GM12875 (cell line): ENCODE measurements around the gene SLC23A1.
A peak's percentile ranks its signal among the peaks of the same experiment; 100 is the strongest.

Source experiments
- H3K4me3 ChIP-seq: one replicate; pipeline ENCODE4 v1.5.1; 2011; ENCODE audit warnings: low read depth, low read length, control low read depth
- CTCF ChIP-seq: IDR thresholded peaks from 2 replicates; pipeline ENCODE4 v1.5.1; 2011; ENCODE audit warnings: low read depth, mild to moderate bottlenecking, control low read depth, inconsistent platforms, low read length, moderate library complexity, borderline replicate concordance; ENCODE audit not compliant: insufficient read depth

SLC23A1 gene

GRCh38 chr5:139343476-139343875, 39.6 kb downstream of the SLC23A1 start:
- TF ChIP-seq CTCF, result no peak
- no peak overlapping the region for H3K4me3 ChIP-seq

GRCh38 chr5:139342423-139342723, 40.7 kb downstream of the SLC23A1 start:
- no peak for TF ChIP-seq CTCF

GRCh38 chr5:139341689-139342422, 41.2 kb downstream of the SLC23A1 start, which contains the start of gene PAIP2:
PAIP2 (plus strand) TSS chr5:139341854; CDS start chr5:139363785, 21,931 bp downstream.
- TF ChIP-seq CTCF, result peak; percentile 90
- H3K4me3 ChIP-seq, result peak within 1 kb of the TSS; percentile 98

More at GRCh38 chr5:139342423-139342723, 40.7 kb downstream of the SLC23A1 start:
- peak overlapping the region; percentile 98 for H3K4me3 ChIP-seq

DNA sequence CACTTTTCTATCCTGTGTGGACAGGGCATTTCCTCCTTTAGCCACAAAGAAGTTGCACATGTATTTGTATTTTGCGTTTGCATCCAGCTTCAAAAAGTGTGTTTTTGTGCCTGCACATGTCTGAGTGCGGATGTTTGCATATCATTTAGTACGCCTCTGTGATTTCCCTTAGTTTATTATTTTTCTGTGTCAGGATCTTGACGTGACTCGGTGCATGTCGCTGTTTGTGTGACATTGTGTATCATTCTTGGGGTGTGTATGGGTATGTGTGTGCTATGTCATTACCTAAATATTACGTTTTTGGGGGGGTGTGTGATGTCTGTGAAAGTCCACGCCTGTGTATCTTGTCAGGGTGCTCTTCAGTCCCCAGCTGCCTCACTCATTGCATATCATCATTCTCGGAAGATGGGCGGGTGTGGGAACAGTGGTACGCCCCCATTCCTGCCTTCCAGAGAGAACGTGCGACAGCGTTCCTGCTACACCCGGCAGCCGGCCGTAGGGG, 41.9 kb downstream of the SLC23A1 start:
- peak overlapping the region; percentile 98 for H3K4me3 ChIP-seq
- TF ChIP-seq CTCF, result no peak

DNA sequence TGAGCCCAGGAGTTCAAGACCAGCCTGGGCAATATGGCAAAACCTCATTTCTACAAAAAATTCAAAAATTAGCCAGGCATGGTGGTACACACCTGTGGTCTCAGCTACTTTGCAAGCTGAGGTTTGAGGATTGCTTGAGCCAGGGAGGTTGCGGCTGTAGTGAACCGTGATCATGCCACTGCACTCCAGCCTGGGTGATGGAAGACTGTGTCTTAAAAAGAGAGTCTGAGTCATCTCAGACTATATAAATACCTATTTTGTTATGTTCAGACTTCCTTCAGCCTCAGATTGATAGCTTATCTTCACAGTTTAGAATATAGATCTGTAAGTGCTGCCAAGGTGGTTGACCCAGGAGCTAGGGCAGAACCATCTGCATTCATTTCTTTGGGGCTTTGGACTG, 43.0 kb downstream of the SLC23A1 start:
- H3K4me3 ChIP-seq, result no peak overlapping the region
- TF ChIP-seq CTCF, result no peak

DNA sequence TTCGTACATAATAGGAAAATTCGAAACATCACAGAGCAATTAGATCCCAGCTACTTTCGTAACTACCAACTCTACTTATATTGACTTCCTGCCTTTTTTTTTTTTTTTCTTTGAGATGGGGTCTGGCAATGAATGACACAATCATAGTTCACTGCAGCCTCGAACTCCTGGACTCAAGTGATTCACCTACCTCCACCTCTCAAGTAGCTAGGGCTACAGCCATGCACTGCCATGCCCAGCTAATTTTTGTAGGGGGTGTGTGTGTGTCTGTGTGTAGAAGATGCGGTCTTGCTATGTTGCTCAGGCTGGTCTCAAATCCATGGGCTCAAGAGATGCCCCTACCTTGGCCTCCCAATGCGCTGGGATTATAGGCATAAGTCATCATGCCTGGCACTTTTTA, 47.3 kb downstream of the SLC23A1 start:
- H3K4me3 ChIP-seq, result no peak overlapping the region
- TF ChIP-seq CTCF, result no peak
